K562 (cell line): ENCODE data around the gene EVI2B. TPM values are rescaled to one million over a fixed set of nuclear protein-coding genes. Genes with fewer than 3 reads are reported as not detected.
A peak's percentile ranks its signal among the peaks of the same experiment; 100 is the strongest.

Experiments used
- ATAC-seq: fragments of 200-7000 bp; cut with Tn5 transposase; 3 replicates; pipeline ENCODE4 v1.9.1; 2020; ENCODE audit warnings: moderate library complexity
- BruUV-seq: library from RNA; stranded (reverse); fragments of 400-500 nt; replicated peaks from 2 replicates; lab custom pipeline; 2021; lab: Mats Ljungman, UMichigan
- CTCF ChIA-PET: fragments of 300-600 bp; formaldehyde crosslinking; extraction: SDS; loops from one replicate; lab custom pipeline; 2021; ENCODE audit warnings: low intra/inter-chr PET ratio; lab: Yijun Ruan, JAX
- POLR2A ChIA-PET: fragments of 300-600, 350-650 bp; sonication (Branson Sonifier 250); formaldehyde crosslinking; extraction: SDS; loops from one replicate; lab custom pipeline; 2021; ENCODE audit warnings: antibody characterized with exemption, inconsistent platforms; lab: Yijun Ruan, JAX
- DNase-seq, 4 experiments: peaks; one replicate each; pipeline versions ENCODE4 v3.0.0 to v3.0.0-alpha.2; 2011 to 2018; ENCODE audit warnings: low spot score in 3 of 4, mixed read lengths in 3 of 4; ENCODE audit errors: extremely low read depth in 1 of 4
- FAIRE-seq: peaks from 2 replicates; lab custom pipeline; 2011; peaks lifted over from hg19 to GRCh38; lab: Jason Lieb, UNC
- H2AFZ ChIP-seq: 2 replicates; pipeline ENCODE4 v1.6.0; 2011; ENCODE audit warnings: low read depth, low read length, control low read depth, inconsistent platforms
- H3K27ac ChIP-seq: fragments of 200-600 bp; 3 replicates; pipeline ENCODE4 v1.8.0; 2011; ENCODE audit warnings: low read depth, mild to moderate bottlenecking, control low read depth, inconsistent platforms, low read length, moderate library complexity, mixed read lengths; ENCODE audit errors: extremely low read depth
- H3K27me3 ChIP-seq, 2 experiments: fragments of 300-600 bp in 1 of 2; 2 replicates in 1 of 2; 3 replicates in 1 of 2; pipeline versions ENCODE4 v1.6.0 to v1.8.0; 2011; ENCODE audit warnings: inconsistent platforms in 2 of 2, low read length in 2 of 2, mild to moderate bottlenecking in 1 of 2, mixed read lengths in 1 of 2, moderate library complexity in 1 of 2; ENCODE audit not compliant: control insufficient read depth in 2 of 2, insufficient read depth in 2 of 2
- H3K36me3 ChIP-seq: fragments of 300-600 bp; 3 replicates; pipeline ENCODE4 v1.8.0; 2011; ENCODE audit warnings: mild to moderate bottlenecking, low read length, inconsistent platforms; ENCODE audit not compliant: control insufficient read depth, insufficient read depth
- H3K4me1 ChIP-seq, 2 experiments: fragments of 200-600 bp in 1 of 2; replicated peaks in 1 of 2; 2 replicates in 1 of 2; 3 replicates in 1 of 2; pipeline versions ENCODE4 v1.5.1 to v1.8.0; 2011; ENCODE audit warnings: inconsistent platforms in 2 of 2, low read length in 2 of 2, mild to moderate bottlenecking in 1 of 2, mixed read lengths in 1 of 2, moderate library complexity in 1 of 2; ENCODE audit not compliant: control insufficient read depth in 2 of 2, insufficient read depth in 2 of 2
- H3K4me2 ChIP-seq: 2 replicates; pipeline ENCODE4 v1.6.1; 2011; ENCODE audit warnings: low read length, control low read depth, inconsistent platforms, mixed read lengths; ENCODE audit not compliant: insufficient read depth
- H3K4me3 ChIP-seq: fragments of 200-600 bp; sonication (generic), shearing (Covaris generic); 2 replicates; pipeline ENCODE4 v1.5.1; 2016; ENCODE audit warnings: control low read depth, inconsistent platforms
- H3K79me2 ChIP-seq: fragments of 200-600 bp; 3 replicates; pipeline ENCODE4 v1.8.0; 2011; ENCODE audit warnings: low read length, inconsistent platforms; ENCODE audit not compliant: control insufficient read depth, insufficient read depth
- H3K9ac ChIP-seq, 2 experiments: 2 replicates each; pipeline versions ENCODE4 v1.6.0 to v1.6.1; 2011; ENCODE audit warnings: low read depth in 2 of 2, low read length in 2 of 2, control low read depth in 1 of 2, inconsistent platforms in 1 of 2, mild to moderate bottlenecking in 1 of 2, mixed read lengths in 1 of 2; ENCODE audit not compliant: insufficient read depth in 1 of 2
- H3K9me1 ChIP-seq: one replicate; pipeline ENCODE4 v1.6.0; 2011; ENCODE audit warnings: inconsistent platforms, mild to moderate bottlenecking, low read length, moderate library complexity; ENCODE audit not compliant: control insufficient read depth, insufficient read depth
- H3K9me3 ChIP-seq: replicated peaks from 2 replicates; pipeline ENCODE4 v1.5.1; 2011; ENCODE audit warnings: low read depth, low read length, inconsistent platforms; ENCODE audit not compliant: control insufficient read depth, insufficient read depth
- H4K20me1 ChIP-seq: replicated peaks from 2 replicates; pipeline ENCODE4 v1.6.1; 2011; ENCODE audit warnings: low read length, inconsistent platforms, mixed read lengths; ENCODE audit not compliant: control insufficient read depth, insufficient read depth
- CHD7 ChIP-seq: fragments of 200-600 bp; sonication (generic); IDR thresholded peaks from one replicate; pipeline ENCODE4 v1.6.1; 2012; ENCODE audit warnings: mild to moderate bottlenecking, low read depth, low read length, inconsistent platforms
- RBM25 ChIP-seq: fragments of 200-400 bp; formaldehyde crosslinking; IDR thresholded peaks from 2 replicates; pipeline ENCODE4 v1.6.1; 2018; ENCODE audit warnings: low read length, low read depth, moderate library complexity; ENCODE audit not compliant: severe bottlenecking
- ZBTB2 ChIP-seq: fragments of 450-650 bp; IDR thresholded peaks from 2 replicates; pipeline ENCODE4 v1.6.1; 2016; ENCODE audit warnings: antibody characterized with exemption
- ZNF3 ChIP-seq: fragments of 250-450 bp; sonication (Bioruptor Pico); IDR thresholded peaks from 2 replicates; pipeline ENCODE4 v1.5.0; 2021; ENCODE audit warnings: mild to moderate bottlenecking, moderate library complexity
- ZNF75A ChIP-seq: fragments of 450-650 bp; formaldehyde crosslinking; IDR thresholded peaks from 2 replicates; pipeline ENCODE4 v1.4.0; 2020; ENCODE audit warnings: mild to moderate bottlenecking
- in situ Hi-C: fragments of 300-500 bp; cut with MboI; formaldehyde crosslinking; loops from 4 replicates; pipeline ENCODE4 v1.15.0; 2018; ENCODE audit warnings: inconsistent platforms, mixed read lengths
- intact Hi-C: fragments of 100-400 bp; cut with micrococcal nuclease; formaldehyde crosslinking; loops from 2 replicates; pipeline ENCODE4 v1.14.2; 2022
- polyA plus RNA-seq, 8 experiments: library from polyadenylated mRNA; depleted of rRNA in 4 of 8; stranded (reverse) in 5 of 8; unstranded in 3 of 8; fragments of >200 nt; fragmentation: Nextera tagmentation in 2 of 8; fragmentation: Illumina TruSeq in 1 of 8; extraction: Ambion mirVana in 2 of 8; extraction: Trizol in 1 of 8; gene quantifications; 2 replicates each; pipeline versions ENCODE4 v1.2.1 to v1.2.3, GENCODE V29; 2011 to 2014; ENCODE audit warnings: inconsistent platforms in 1 of 8, missing spikeins in 1 of 8
- total RNA-seq, 7 experiments: library from RNA; depleted of rRNA in 6 of 7; stranded (reverse); fragments of >200 nt in 6 of 7; fragmentation: Illumina TruSeq in 2 of 7; extraction: Trizol in 2 of 7; gene quantifications; 2 replicates each; pipeline versions ENCODE4 v1.2.1 to v1.2.3, GENCODE V29; 2011 to 2021; ENCODE audit warnings: low replicate concordance in 1 of 7

The EVI2B gene
- total and polyA plus RNA-seq, 9 of the 15 experiments (the other 6 are each of a cell fraction or from before 2014, with no cell fraction given): 0.54 to 8.0 (median 2.5) TPM

DNA sequence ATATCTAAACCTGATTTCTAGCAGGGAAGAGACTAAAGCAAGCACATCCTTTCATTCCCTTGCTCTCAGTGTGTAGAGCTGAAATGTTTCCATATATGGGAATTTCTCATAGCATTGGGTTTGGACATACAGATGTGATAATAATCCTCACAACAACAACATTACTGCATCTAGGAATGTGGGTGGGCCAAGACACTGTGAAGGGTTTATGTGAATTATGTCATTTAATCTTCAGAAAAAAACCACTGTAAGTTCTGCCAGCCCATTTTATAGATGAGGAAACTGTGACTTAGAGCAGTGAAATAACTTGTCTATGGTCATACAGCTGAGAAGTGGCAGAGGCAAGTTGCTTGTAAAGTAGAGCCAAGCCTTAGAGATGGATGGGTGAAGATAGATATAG, 22.0 kb downstream of the EVI2B start:
- CTCF ChIA-PET: no interaction called here

More for the DNA sequence above, 22.0 kb downstream of the EVI2B start:
- Histone ChIP-seq H2AFZ (no peak overlapping the region), H3K9me3 (no peaks in the 10 kb centered on the region), H3K4me2 (no peak overlapping the region), H3K9me1 (no peaks in the 10 kb centered on the region), H3K27ac (no peak overlapping the region), H3K79me2 (no peaks in the 10 kb centered on the region), H4K20me1 (no peaks in the 10 kb centered on the region), H3K9ac (no peak overlapping the region), H3K36me3 (peaks cover 16% of the 10 kb centered on the region), H3K4me1 (no peaks in the 10 kb centered on the region), H3K27me3 (no peaks in the 10 kb centered on the region), H3K4me3 (no peak overlapping the region)
- ATAC-seq (no peak), DNase-seq (no peak), FAIRE-seq (peak; percentile 29)
- POLR2A ChIA-PET: no interaction called here
- TF ChIP-seq RBM25 (peak; percentile 61), ZNF75A (CRISPR knock-in tag) (no peak), CHD7 (no peak), ZBTB2 (no peak), ZNF3 (CRISPR knock-in tag) (no peak)
- BruUV-seq: no TSS peak
- in situ Hi-C loops (no loop called here), intact Hi-C loops (no loop called here)
